B cell (primary cell): ENCODE data around the gene MAP3K9. TPM values are rescaled to one million over a fixed set of nuclear protein-coding genes. Genes with fewer than 3 reads are reported as not detected.

Source experiments
- ATAC-seq: fragments of 200-7000 bp; cut with Tn5 transposase; one replicate; pipeline ENCODE4 v1.10.0; 2021; ENCODE audit warnings: low read depth, mild to moderate bottlenecking, moderate number of reproducible peaks, moderate library complexity
- CTCF ChIA-PET: fragments of 350-600 bp; sonication (Branson Sonifier 250); formaldehyde crosslinking; loops from one replicate; lab custom pipeline; 2021; ENCODE audit warnings: antibody characterized with exemption, inconsistent platforms; lab: Charles Lee
- POLR2A ChIA-PET: fragments of 350-600 bp; sonication (Branson Sonifier 250); formaldehyde crosslinking; loops from one replicate; lab custom pipeline; 2021; ENCODE audit warnings: antibody characterized with exemption; lab: Charles Lee
- DNase-seq: peaks from one replicate; pipeline ENCODE4 v3.0.0; 2013
- H2AFZ ChIP-seq: 2 replicates; pipeline ENCODE4 v1.6.1; 2012; ENCODE audit warnings: mild to moderate bottlenecking, low read depth, low read length; ENCODE audit not compliant: insufficient read depth, poor library complexity, severe bottlenecking
- H3K27ac ChIP-seq, 2 donors: 1 replicate in 1 of 2; 2 replicates in 1 of 2; pipeline ENCODE4 v1.5.1; 2012 to 2013; ENCODE audit warnings: low read length in 2 of 2, mild to moderate bottlenecking in 2 of 2, moderate library complexity in 1 of 2
- H3K27me3 ChIP-seq, 4 experiments: fragments of 200-600 bp in 1 of 4; sonication (generic) in 1 of 4; replicated peaks in 1 of 4; 1 replicate in 2 of 4; 2 replicates in 2 of 4; pipeline versions ENCODE4 v1.6.1 to v1.7.0; 2013 to 2016; ENCODE audit warnings: low read length in 3 of 4, mild to moderate bottlenecking in 2 of 4, mixed read lengths in 1 of 4, moderate library complexity in 1 of 4; ENCODE audit not compliant: insufficient read depth in 4 of 4, control insufficient read depth in 3 of 4; ENCODE audit errors: control extremely low read depth in 1 of 4
- H3K36me3 ChIP-seq, 2 experiments: replicated peaks in 1 of 2; 1 replicate in 1 of 2; 2 replicates in 1 of 2; pipeline versions ENCODE4 v1.6.1 to v1.7.1; 2013; ENCODE audit warnings: low read length in 1 of 2; ENCODE audit not compliant: insufficient read depth in 2 of 2, control insufficient read depth in 1 of 2; ENCODE audit errors: control extremely low read depth in 1 of 2, extremely low read depth in 1 of 2
- H3K4me1 ChIP-seq, 2 donors: fragments of 200-600 bp in 1 of 2; sonication (generic) in 1 of 2; 1 replicate in 1 of 2; 2 replicates in 1 of 2; pipeline versions ENCODE4 v1.5.1 to v1.6.1; 2013 to 2017; ENCODE audit warnings: low read length in 2 of 2; ENCODE audit not compliant: control insufficient read depth in 2 of 2, insufficient read depth in 2 of 2
- H3K4me2 ChIP-seq: replicated peaks from 2 replicates; pipeline ENCODE3; 2012; ENCODE audit warnings: mild to moderate bottlenecking, low read depth, low read length; ENCODE audit not compliant: poor library complexity, severe bottlenecking
- H3K4me3 ChIP-seq, 5 experiments: fragments of 200-600 bp in 1 of 5; sonication (generic) in 1 of 5; 1 replicate in 3 of 5; 2 replicates in 2 of 5; pipeline versions ENCODE4 v1.5.1 to v1.7.0; 2011 to 2016; ENCODE audit warnings: low read length in 4 of 5, mild to moderate bottlenecking in 4 of 5, low read depth in 2 of 5, control low read depth in 1 of 5, moderate library complexity in 1 of 5; ENCODE audit not compliant: insufficient read depth in 1 of 5; ENCODE audit errors: control extremely low read depth in 1 of 5, extremely low read depth in 1 of 5
- H3K79me2 ChIP-seq: fragments of 200-600 bp; sonication (generic); one replicate; pipeline ENCODE4 v1.6.0; 2016; ENCODE audit warnings: low read length; ENCODE audit not compliant: control insufficient read depth, insufficient read depth
- H3K9ac ChIP-seq: fragments of 200-600 bp; sonication (generic); 2 replicates; pipeline ENCODE4 v1.6.1; 2017; ENCODE audit warnings: mild to moderate bottlenecking, low read length, moderate library complexity
- H3K9me3 ChIP-seq, 3 donors: one replicate each; pipeline versions ENCODE4 v1.6.1 to v1.7.1; 2013; ENCODE audit warnings: low read length in 2 of 3; ENCODE audit not compliant: control insufficient read depth in 2 of 3, insufficient read depth in 1 of 3; ENCODE audit errors: control extremely low read depth in 1 of 3
- H4K20me1 ChIP-seq: 2 replicates; pipeline ENCODE4 v1.6.0; 2012; ENCODE audit warnings: mild to moderate bottlenecking, low read length; ENCODE audit not compliant: insufficient read depth, control insufficient read depth, poor library complexity, severe bottlenecking
- H3K27ac Mint-ChIP-seq: one replicate; pipeline ENCODE4 v1.8.0; 2021; ENCODE audit warnings: mixed read lengths
- H3K27me3 Mint-ChIP-seq: one replicate; pipeline ENCODE4 v1.8.0; 2021; ENCODE audit warnings: mixed read lengths
- H3K4me1 Mint-ChIP-seq: one replicate; pipeline ENCODE4 v1.8.0; 2021; ENCODE audit warnings: mixed read lengths
- H3K4me3 Mint-ChIP-seq: one replicate; pipeline ENCODE4 v1.8.0; 2021; ENCODE audit warnings: mixed read lengths
- H3K9me3 Mint-ChIP-seq: one replicate; pipeline ENCODE4 v1.8.0; 2022; ENCODE audit warnings: mixed read lengths; ENCODE audit not compliant: insufficient read depth
- EZH2 ChIP-seq: IDR thresholded peaks from 2 replicates; pipeline ENCODE4 v1.6.1; 2012; ENCODE audit warnings: borderline replicate concordance, low read depth, mild to moderate bottlenecking, moderate library complexity, low read length; ENCODE audit not compliant: insufficient read depth, poor library complexity, severe bottlenecking
- WGBS: methylation state at CpG from one replicate; pipeline ENCODE4 v1.1.5; 2013; ENCODE audit warnings: missing lambda C conversion rate; ENCODE audit not compliant: insufficient coverage; 5-methylcytosine and 5-hydroxymethylcytosine counted together
- intact Hi-C: fragments of 100-400 bp; cut with micrococcal nuclease; formaldehyde crosslinking; loops from one replicate; pipeline ENCODE4 v1.10.0; 2022
- polyA plus RNA-seq: library from polyadenylated mRNA; depleted of rRNA; stranded (reverse); fragments of >200 nt; gene quantifications from 2 replicates; pipeline ENCODE4 v1.2.3, GENCODE V29; 2012
- total RNA-seq, 2 donors: library from RNA; stranded (reverse); fragments of 120-200 nt in 1 of 2; gene quantifications; 1 replicate in 1 of 2; 2 replicates in 1 of 2; pipeline versions ENCODE4 v1.2.3 to v1.2.4, GENCODE V29; 2013 to 2022
- TF ChIP-seq, protein P1 (sequence below): fragments of 200-600 bp; IDR thresholded peaks from one replicate; pipeline ENCODE4 v1.8.0; 2022; ENCODE audit warnings: antibody characterized with exemption, mild to moderate bottlenecking

MAP3K9 gene
- total and polyA plus RNA-seq, 2 donors (not counting 1 experiment from before 2014, with no cell fraction given) = 4.7 to 20.2 TPM

DNA sequence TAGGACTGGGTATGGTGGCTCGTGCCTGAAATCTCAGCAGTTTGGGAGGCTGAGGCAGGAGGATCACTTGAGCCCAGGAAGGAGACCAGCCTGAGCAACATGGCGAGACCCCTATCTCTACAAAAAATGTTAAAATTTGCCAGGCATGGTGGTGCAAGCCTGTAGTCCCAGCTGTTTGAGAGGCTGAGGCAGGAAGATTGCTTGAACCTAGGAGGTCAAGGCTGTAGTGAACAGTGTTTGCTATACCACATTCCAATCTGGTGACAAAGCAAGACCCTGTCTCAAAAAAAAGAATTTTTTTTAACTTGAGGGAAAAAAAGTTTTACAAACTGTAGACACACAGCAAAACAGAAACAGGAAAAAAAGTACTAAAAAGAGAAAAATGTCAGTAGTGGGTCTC lies 2.3 kb upstream of the MAP3K9 start:
- WGBS = 100% methylated on average over 1 of the region's 2 CpGs
- Mint-ChIP-seq H3K4me1 (peaks cover 17% of the 10 kb centered on the region), H3K4me3 (no peak overlapping the region), H3K27ac (no peak overlapping the region), H3K9me3 (no peaks in the 10 kb centered on the region), H3K27me3 (no peaks in the 10 kb centered on the region)
- no peak overlapping the region for H3K4me3 ChIP-seq
- no peak overlapping the region for H3K9ac ChIP-seq
- intact Hi-C loops = no loop called here
- H3K79me2 ChIP-seq = peaks cover 16% of the 10 kb centered on the region
- CTCF ChIA-PET = interaction anchor here (4.3 kb wide), 1 partner anchor 8 kb away, joined by 42 read pairs; no protein-coding TSS in a partner anchor
- H2AFZ ChIP-seq = no peak overlapping the region
- no peaks in the 10 kb centered on the region for H3K9me3 ChIP-seq
- DNase-seq (no peak), ATAC-seq (no peak)
- no peaks in the 10 kb centered on the region for H3K27me3 ChIP-seq
- H3K27ac ChIP-seq = no peak overlapping the region
- POLR2A ChIA-PET = no interaction called here
- H3K36me3 ChIP-seq = no peaks in the 10 kb centered on the region
- peaks cover 17 to 26% of the 10 kb centered on the region in 2 donors for H3K4me1 ChIP-seq
- no peak overlapping the region for H3K4me2 ChIP-seq
- H4K20me1 ChIP-seq = no peaks in the 10 kb centered on the region
- TF ChIP-seq, protein P1, sequence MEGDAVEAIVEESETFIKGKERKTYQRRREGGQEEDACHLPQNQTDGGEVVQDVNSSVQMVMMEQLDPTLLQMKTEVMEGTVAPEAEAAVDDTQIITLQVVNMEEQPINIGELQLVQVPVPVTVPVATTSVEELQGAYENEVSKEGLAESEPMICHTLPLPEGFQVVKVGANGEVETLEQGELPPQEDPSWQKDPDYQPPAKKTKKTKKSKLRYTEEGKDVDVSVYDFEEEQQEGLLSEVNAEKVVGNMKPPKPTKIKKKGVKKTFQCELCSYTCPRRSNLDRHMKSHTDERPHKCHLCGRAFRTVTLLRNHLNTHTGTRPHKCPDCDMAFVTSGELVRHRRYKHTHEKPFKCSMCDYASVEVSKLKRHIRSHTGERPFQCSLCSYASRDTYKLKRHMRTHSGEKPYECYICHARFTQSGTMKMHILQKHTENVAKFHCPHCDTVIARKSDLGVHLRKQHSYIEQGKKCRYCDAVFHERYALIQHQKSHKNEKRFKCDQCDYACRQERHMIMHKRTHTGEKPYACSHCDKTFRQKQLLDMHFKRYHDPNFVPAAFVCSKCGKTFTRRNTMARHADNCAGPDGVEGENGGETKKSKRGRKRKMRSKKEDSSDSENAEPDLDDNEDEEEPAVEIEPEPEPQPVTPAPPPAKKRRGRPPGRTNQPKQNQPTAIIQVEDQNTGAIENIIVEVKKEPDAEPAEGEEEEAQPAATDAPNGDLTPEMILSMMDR = no peak
- TF ChIP-seq EZH2 = no peak

DNA sequence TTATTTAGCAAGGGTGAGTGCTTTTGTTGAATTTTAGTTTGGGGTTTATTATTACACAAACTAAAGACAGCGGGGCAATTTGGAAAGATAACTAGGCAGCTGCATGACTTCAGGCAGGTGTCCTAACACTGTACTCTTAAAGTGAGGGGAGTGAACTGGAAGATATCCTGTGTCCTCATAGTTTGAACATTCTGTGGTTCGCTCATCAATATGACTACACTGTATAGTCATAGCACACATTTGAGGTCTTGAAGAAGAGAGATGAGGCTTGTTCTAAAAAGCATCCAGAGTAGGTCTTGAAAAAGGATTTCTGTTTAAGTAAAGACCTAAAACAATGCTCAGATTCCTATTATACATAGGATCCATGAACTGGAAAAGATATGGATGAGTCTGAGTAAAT lies 1.7 kb upstream of the MAP3K9 start:
- Mint-ChIP-seq H3K27ac (no peak overlapping the region), H3K27me3 (no peaks in the 10 kb centered on the region), H3K4me3 (no peak overlapping the region), H3K9me3 (no peaks in the 10 kb centered on the region), H3K4me1 (peaks cover 17% of the 10 kb centered on the region)
- CTCF ChIA-PET = interaction anchor here (4.3 kb wide), 1 partner anchor 8 kb away, joined by 42 read pairs; no protein-coding TSS in a partner anchor
- no peaks in the 10 kb centered on the region for H4K20me1 ChIP-seq
- POLR2A ChIA-PET = no interaction called here
- no peak overlapping the region for H3K27ac ChIP-seq
- H3K79me2 ChIP-seq = peaks cover 22% of the 10 kb centered on the region
- no peaks in the 10 kb centered on the region for H3K27me3 ChIP-seq
- H3K4me3 ChIP-seq = no peak overlapping the region
- DNase-seq = no peak
- H3K4me1 ChIP-seq = peaks cover 17 to 26% of the 10 kb centered on the region in 2 donors
- no peaks in the 10 kb centered on the region for H3K9me3 ChIP-seq
- H3K9ac ChIP-seq = no peak overlapping the region
- H2AFZ ChIP-seq = no peak overlapping the region
- H3K36me3 ChIP-seq = no peaks in the 10 kb centered on the region
- no peak for ATAC-seq
- intact Hi-C loops = no loop called here
- no CpG with 5 or more reads among the region's 2 CpGs for WGBS
- H3K4me2 ChIP-seq = no peak overlapping the region
- TF ChIP-seq, protein P1 = no peak
- TF ChIP-seq EZH2 = no peak
